Vagina (tissue), 2 donors: ENCODE results near the gene UPF3A.

Experiments
- CTCF ChIP-seq, 3 experiments: fragments of 450-650 bp in 2 of 3; fragments of 200-600 bp in 1 of 3; sonication (generic) in 1 of 3; IDR thresholded peaks; one replicate each; pipeline ENCODE4 v1.5.1; 2017 to 2019; ENCODE audit warnings: antibody characterized with exemption in 3 of 3, mild to moderate bottlenecking in 2 of 3, moderate library complexity in 2 of 3
- POLR2A ChIP-seq, 2 donors: fragments of 450-650 bp; IDR thresholded peaks; one replicate each; pipeline ENCODE4 v1.6.1; 2017; ENCODE audit warnings: antibody characterized with exemption in 2 of 2, mild to moderate bottlenecking in 2 of 2, moderate library complexity in 2 of 2
- POLR2AphosphoS5 ChIP-seq, 2 donors: sonication (generic); formaldehyde crosslinking; IDR thresholded peaks; one replicate each; pipeline ENCODE4 v1.9.0; 2017; ENCODE audit warnings: antibody characterized with exemption in 2 of 2, mild to moderate bottlenecking in 2 of 2, low read depth in 1 of 2; ENCODE audit not compliant: insufficient read depth in 1 of 2

GRCh38 chr13:114243971-114244370 is 37.4 kb upstream of the UPF3A start:
- TF ChIP-seq POLR2AphosphoS5 (IDR thresholded peaks at IDR 0.05; ENCODE audit: insufficient read depth in 1 of 2, low read depth in 1 of 2) (no peak), CTCF (IDR thresholded peaks at IDR 0.05) (no peak), POLR2A (IDR thresholded peaks at IDR 0.05) (no peak)
